Fibroblast of skin of scalp (primary cell): Measurements from ENCODE around the gene MCEE. TPM values are rescaled to one million over a fixed set of nuclear protein-coding genes. Genes with fewer than 3 reads are reported as not detected.
A peak's percentile ranks its signal among the peaks of the same experiment; 100 is the strongest.
"Not testable (repeated sequence)": the region's sequence is repeated elsewhere in the genome, so short reads cannot be mapped to it uniquely, and the experiment has no call there.

Source experiments
- DNase-seq: peaks from one replicate; pipeline ENCODE4 v3.0.0-alpha.2; 2013
- polyA plus RNA-seq, 2 experiments: library from polyadenylated mRNA; unstranded; fragments of 120-200 nt; gene quantifications; one replicate each; pipeline ENCODE4 v1.2.1, GENCODE V29; 2013; ENCODE audit not compliant: insufficient read length in 2 of 2

Gene MCEE
- polyA plus RNA-seq (2013, experiment 1 of 2; ENCODE audit: insufficient read length): 16.1 TPM
- 15.4 TPM for polyA plus RNA-seq (2013, experiment 2 of 2; ENCODE audit: insufficient read length)

DNA sequence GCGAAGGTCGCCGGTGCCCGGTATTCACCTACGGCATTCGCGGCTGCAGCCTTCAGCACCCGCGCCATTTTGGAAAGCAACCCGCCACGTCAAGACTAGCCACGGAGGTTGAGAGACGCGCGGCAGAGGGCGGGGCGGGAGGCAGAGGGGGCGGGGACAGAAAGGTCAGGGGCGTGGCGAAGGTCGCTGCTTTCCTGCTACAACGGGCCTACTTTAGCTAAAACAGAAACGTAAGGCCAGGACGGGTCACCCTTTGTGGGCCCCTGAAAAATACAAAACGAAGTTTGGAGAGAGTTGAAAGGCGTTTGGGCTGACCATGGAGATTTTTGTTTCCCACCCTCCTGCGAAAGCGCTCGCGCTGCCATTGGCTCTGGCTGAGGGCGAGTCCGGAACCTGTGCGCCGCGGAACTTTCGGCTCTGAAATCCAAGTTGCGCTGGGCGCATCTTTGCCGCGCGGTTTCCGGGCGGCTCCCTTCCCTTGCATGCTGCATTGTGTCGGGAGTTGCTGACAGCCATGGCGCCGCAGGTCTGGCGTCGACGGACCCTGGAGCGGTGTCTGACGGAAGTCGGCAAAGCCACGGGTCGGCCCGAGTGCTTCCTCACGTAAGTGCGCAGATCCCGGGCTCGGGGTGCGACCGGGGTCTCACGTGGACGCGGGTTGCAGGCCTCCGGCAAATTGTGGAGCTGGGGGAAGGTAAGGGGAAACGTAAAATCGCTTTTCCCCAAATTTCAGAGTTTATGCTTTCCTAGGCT, at the start of gene MCEE, which contains the start of gene MPHOSPH10:
MCEE (minus strand) TSS at position 78 of the 753 bp plus-strand sequence; CDS start at position 68, 10 bp downstream.
MPHOSPH10 (plus strand) TSS at position 483 of the 753 bp plus-strand sequence; CDS start at position 515, 32 bp downstream.
- peak; percentile 91 for DNase-seq

DNA sequence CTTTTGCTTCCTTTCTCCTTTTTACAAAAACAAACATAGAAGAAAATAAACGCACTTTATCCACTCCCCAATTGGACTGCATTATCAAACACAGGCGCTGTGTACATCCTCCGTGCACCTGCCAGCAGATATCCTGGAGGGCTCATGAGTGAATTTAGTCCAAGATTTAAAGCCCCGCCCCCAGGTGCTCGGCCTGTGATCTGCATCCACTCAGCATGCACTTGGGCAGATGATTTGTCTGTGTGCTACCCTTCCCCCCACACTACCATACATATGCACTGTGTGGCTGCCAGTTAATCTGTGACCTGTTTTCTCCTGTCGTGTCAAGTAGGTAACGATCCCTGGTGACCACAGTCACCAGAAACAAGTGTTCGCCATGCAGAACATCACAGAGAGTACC, 48.8 kb upstream of the MCEE start:
- DNase-seq: not testable (repeated sequence)

DNA sequence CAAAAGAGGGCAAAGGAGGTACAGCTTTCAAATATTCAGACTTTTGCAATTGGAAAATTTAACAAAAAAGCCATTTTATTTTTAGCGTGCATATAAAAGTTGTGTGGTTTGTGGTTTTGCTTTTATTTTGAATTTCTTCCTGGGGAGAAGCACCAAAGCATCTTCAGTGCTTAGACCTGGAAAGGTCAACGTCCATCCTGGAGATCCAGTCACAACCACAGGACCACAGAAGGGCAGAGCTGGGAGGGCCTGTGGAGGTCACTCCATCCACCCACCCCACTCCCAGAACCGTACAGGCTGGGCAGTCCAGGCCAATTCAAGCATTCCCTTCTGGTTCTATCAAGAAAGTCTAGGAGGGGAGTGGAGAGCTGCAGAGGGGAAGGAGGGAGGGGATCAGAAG, 44.2 kb upstream of the MCEE start:
- no peak for DNase-seq

DNA sequence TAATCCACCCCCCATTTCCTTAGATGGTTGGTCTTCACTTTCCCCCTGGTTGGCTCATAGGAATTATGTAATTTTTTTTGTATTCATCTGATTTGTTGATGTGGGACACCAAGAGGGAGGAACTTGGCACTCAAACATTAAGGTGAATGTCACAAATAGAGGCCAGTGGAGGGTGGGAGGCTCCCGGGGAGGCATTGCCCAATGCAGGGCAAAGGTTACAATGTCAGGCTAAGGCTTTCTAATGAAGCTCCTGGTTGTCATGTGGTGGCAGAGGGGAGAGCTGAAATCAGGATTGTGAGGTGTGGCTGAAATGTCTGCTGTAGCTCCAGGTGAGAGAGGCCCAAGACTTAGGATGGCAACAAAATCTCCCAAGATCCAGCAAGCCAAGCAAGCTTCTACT, 43.1 kb upstream of the MCEE start:
- no peak for DNase-seq

DNA sequence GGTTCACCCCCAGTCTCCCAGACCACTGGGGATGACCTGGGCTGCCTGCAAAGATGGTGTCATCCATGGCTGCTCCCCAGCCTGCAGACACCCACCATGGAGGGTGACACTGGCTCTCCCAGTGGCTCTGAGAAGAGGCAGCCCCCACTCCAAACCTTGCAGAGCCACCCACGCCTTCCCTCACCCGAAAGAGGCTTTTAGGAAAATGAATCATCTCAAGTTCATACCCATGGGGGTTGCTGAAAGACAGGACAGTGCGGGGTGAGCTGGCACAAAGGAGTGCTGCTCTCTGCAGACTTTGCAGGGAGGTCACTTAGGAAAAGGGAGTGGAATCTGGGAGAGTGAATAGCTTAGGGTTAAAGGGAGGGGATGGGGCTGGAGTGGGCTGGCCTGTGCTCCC, 36.8 kb upstream of the MCEE start:
- peak; percentile 5 for DNase-seq

DNA sequence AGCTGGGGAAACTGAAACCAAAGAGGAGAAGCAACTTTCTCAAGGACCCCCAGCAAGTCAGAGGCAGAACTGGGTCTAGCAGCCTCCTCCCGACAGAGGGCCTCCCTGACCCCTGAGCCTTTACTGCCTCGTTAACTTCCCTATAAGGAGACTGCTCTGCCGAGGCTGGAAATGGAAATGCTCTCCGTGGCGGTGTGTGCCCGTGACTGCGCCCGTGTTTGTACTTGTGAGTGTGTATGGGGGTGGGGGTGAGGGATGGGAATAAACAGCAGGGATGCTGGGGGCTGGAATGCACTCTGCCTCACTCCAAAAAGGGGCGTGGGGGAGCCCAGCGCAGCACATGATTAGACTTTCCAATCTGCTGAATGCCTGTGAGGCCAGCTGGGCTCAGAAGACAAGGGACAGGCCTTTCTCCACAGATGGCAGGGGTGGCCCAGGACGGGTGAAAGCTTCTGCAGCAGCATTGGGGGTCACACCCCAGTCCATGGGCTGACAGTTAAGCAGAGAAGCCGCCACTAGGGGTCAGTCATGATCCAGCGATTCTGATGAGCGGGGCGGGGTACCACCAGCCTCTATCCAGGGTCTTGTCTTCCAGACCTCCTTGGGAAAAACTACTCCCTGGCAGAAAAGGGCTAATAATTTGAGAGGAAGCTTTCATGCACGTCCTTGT, 27.2 kb upstream of the MCEE start:
- DNase-seq: peak; percentile 39

DNA sequence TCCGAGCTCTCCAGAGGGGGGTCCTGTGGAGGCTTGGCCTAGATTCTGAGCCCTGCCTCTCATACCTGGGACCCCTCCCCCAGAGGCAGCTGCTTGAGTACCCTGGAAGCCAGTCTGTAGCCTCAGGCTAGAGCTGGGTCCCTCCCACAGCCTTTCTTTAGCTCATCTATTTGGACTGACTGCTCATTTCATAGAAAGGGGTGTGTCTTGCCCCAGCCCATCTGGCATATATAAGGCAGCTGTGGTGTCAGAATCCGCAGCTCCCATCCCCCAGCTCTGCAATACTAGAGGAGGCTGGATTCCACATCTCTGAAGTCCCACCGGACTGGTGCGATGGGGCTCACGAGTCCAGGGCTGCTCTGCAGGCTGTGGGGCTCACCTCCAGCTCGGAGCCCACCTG, 26.5 kb upstream of the MCEE start:
- peak; percentile 63 for DNase-seq

DNA sequence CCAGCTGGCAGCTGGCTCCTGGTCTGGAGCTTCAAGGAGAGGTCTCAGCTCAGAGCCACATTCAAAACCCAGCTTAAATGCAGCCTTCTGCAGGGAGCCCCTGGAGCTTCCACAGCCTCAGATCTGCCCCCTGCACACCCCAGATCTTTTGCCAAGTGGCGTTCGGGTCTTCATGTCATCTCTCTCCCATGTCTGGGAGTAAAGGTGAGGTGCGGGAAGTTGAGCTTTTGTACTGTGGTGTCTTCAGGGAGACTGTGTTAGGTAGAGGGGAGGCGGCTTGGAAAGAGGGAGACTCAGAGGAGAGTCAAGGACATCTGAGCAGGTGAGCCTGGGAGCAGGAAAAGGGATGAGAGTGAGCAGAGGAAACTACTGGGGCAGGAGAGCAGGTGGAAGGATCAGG, 25.8 kb upstream of the MCEE start:
- DNase-seq: no peak

DNA sequence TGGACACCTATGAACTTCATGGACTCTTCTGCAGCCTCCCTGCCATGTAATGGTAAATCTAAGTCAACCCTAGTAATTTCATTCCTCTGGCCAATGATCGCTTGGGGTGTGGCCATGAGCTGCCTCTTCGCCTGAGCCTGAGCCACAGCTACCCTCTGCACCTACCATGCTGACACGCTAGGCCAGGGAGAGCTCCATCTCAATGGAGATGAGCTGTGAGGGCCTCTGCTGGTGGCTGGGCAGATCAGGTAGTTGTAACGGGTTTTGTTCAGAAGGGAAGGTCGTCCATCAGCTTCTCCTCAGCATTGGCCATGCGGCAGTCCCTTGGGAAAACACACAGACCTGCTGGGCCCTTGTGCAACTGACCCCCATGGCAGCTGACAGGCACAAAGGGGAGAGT, 24.8 kb upstream of the MCEE start:
- no peak for DNase-seq

DNA sequence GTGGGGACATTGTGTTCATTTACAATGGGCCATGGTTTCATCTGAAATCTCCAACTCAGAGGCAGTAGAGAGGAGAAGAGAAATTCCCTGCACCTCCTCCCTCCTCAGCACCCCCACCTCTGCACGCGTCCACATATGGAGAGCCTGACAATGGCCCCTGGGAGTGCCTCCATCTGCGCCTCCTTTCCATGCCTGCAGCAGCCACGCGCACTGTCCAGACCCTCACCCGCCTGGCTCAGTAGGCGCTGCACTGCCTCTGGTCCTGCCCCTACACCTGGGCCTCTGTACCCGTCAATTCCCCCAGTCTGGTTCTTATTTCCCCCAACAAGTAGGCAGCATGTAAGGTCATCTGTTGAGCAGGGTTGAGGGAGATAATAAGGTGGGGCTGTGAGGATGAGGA, 24.2 kb upstream of the MCEE start:
- no peak for DNase-seq

DNA sequence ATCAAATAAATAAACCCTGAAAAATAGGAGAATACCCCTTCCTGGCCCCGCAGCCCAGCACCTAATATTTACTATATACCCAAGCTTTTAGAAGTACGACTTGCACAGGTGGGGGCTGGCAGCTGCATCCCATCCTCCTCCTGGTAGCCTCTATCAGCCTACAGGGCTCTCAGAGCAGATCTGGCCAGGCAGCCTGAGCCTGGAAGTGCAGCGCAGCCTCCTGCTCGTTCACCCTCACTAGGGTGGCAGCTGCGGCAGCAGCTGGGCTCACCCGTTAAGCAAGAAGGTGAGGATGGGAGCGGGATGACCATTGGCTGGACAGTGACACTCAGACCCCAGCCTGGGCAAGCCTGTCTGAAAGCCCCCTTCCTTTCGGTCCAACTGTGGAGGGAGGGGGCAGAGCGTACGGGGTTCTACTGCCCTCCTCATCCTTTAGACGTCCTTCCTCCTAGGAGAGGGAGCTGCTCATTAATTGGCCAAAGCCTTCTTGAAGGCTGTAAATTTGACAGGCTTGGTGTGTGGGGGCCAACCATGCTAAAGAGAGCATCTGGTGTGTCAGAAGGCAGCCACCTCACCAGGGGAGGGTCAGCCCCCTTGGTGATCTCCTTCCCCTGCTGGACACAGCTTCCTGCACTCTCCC, 23.7 kb upstream of the MCEE start:
- no peak for DNase-seq

DNA sequence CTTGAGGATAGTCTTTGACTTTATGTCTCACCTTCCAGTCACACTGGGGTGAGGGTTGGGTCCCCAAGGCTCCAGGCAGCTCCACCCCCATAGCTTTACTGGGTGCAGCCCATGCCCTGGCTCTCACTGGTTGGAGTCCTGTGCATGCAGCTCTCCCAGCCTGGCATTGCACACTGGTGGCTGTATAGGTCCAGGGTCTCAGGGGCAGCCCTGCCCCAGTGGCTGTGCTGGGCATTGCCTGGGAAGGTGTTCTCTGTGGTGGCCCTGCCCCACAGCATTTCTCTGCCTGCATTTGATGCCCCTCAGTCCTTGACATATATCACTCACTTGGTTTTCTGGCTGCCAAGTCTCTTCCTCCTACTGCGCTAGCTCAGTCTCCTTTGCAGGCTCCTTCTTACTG, 21.6 kb upstream of the MCEE start:
- DNase-seq: no peak

DNA sequence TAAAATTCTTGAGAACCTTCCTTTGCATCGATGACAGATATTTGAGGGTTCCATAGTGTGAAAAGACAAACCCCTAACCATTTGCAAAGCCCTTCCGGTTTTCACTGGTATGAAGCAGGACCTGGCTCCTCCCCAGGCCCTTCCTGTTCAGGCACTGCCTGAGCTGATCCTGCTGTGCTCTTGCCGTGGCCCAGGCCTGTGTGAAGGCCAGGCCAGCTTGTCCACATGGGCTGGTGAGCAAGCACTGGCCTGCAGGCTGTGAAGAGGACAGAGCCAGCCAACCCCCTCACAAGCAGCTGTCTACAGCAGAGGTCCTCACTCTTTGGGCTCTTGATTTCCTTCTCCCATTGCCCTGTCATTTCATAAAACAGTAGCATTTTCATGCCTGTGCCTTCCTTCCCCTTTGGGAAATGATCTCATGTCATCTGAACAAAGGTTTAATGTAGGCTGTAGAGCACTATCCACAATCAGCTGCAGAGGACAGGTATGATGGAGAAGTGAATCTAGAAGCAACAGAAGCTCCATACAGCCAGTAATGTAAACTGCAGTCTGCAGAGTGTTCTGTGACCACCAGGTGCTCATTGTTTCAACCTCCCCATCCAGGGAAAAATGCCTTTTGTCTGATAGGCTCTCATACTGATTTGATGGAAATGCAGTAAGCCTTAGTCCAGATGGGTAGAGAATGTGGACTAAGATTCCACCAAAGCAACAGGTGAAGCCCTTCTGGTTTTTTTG, 20.2 kb upstream of the MCEE start:
- no peak for DNase-seq

DNA sequence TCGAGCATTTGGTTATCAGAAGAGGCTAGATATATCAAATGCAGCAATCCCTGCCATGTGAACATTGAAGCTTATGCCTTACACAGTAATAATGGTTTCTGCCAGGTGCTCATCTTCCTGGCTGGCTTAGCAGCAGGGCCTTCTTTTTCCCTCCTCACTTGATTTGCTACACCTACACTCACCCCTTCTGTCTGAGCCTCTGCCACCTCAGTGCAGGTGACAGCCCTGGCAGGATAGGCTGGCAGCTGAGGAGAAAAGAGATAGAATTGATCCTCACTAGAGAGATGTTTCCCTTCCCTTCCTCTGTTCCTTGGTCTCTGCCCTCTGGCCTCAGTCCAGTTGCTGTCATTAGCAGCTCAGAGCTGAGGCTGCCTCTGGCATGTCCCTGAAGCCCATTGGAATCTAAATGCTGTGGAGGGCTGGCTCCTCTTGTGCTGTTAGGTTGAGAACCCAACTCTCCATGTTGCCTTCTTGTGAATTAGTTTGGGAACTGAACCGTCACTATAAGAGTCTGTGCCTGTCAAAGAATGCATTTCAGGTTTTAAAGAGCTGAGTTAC, 18.6 kb upstream of the MCEE start:
- DNase-seq: no peak

DNA sequence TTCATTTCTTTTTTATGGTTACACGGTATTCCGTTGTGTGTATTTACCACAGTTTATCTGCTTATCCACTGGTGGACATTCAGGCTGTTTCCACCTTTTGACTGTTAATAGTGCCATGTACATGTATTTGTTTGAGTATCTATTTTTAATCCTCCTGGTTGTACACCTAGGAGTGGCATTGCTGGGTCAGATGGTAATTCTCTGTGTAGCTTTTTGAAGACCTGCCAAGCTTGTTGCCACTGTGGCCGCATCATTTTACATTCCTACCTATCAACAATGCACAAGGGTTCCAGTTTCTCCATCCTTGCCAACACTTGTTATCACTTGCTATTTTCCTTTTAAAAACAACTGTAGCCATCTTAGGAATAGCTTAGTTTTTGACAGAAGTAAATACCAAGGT, 13.8 kb upstream of the MCEE start:
- no peak for DNase-seq

DNA sequence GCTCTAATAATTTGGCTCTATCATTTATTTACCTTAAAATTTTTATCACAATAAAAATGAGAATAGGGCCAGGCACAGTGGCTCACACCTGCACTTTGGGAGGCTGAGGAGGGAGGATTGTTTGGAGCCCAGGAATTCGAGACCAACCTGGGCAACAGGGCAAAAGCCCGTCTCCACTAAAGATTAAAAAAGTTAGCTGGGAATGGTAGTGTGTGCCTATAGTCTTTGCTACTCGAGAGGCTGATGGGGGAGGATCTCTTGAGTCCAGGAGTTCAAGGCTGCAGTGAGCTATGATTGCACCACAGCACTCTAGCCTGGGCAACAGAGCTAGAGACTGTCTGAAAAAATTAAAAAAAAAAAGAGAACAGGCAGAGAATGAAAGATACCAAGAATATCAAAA, 6.1 kb upstream of the MCEE start:
- DNase-seq: no peak

DNA sequence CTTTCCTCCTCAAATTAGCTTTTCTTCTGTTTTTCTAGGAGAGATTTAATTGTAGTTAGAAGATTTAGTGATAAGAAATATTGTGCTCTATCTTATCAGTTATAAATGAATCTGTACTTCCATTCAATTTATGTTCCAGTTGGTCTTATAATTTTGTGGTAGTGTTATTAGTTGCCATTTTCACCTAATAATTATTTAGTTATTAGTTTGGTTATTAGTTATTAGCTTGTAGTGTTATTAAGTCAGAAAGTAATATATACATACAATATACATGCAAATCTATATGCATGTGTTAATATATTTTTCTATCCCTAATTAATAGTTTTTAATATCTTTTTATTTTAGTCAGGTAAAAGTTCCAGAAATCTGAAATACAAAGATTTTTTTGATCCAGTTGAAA, 3.6 kb upstream of the MCEE start:
- no peak for DNase-seq

DNA sequence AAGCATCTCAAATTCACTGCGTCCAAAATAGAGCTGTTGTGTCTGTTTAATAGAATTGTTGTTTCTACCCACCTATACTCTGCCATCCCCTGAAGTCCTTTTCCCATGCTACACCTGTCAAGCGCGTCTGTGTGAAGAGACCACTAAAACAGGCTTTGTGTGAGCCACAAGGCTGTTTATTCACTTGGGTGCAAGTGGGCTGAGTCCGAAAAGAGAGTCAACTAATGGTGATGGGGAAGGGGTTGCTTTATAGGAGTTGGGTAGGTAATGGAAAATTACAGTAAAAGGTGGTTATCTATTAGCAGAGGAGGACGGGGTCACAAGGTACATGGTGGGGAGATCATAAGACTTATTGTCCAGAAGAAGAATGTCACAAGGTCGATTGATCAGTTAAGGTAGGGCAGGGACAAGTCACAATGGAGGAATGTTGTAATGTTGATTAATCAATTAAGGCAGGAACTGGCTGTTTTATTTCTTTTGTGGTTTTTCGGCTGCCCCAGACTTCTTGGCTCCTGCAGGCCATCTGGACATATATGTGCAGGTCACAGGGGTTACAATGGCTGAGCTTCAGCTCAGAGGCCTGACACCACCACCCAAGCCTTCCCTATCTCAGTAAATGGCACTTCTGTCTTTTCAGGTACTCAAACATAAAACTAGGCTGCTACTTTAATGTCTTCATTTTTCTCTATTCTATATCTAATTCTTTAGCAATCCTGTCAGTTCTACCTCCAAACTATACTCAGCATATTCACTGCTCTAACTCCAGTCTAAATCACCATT, 1.5 kb upstream of the MCEE start:
- DNase-seq: not testable (repeated sequence)

DNA sequence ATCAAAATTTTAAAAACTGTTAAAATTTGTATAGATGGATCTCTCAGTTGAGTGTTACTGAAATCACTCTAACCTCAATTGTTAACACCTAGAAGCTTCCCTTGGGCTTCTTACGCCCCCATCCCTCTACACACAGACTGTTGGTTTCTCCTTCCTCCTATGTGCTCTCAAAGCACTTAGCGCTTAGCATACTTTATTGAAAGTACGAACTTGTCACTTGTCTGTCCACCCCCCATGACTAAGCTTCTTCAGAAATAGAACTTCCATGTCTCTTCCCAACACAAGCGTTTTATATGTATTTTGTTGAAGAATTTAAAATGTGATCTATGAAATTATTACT, 846 bp upstream of the MCEE start:
- DNase-seq: no peak

DNA sequence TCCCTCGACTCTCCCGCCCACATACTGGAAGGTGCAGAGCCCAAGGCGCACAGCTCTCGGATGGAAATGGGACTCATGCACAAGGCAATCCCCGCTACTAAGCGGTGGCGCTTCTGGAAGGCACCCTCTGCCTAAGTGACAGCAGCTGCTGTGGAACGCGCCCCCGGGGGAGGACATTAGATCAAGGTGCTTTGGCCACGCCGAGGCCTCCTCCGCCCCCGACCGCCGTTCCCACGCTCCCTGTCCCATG, 202 bp downstream of the MCEE start:
- no peak for DNase-seq

DNA sequence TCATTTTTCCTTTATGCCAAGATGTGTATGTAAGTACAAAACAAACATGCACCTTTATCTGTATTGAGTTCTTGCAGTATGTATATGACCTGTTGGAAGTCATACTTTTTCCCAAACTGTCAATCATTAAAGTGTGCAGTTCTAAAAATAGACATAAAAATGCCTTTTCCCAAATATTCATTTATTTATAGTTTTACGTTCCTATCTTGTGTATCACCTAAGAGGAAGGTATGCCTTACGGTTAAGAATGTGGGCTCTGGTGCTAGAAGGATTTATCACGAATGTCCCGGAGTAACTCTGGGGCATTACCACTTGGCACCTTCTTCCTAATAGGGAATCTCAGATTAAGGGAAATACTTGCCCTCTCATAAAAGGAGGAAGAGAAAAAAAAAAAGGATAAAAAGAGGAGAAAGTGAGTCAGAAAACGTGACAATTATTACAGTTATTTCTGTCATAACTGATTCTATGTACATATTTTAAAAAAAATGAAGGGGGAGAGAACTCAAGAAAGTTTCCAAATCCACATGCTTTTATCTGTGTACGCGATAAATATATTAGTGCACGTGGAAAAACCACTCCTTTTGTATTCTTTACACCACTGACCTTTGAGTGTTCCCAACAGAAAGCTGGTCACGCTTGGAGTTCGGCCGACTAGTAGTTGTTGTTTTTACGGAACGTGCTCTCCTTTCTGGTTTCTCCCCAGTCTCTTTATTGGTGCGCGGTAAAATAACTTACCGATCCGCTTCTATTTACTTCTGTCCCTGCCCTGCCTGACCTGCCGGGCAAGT, 721 bp downstream of the MCEE start:
- peak; percentile 21 for DNase-seq
